SK-N-SH (cell line): Measurements from ENCODE around the gene TPSAB1. TPM values are rescaled to one million over a fixed set of nuclear protein-coding genes. Genes with fewer than 3 reads are reported as not detected.
"Not testable (repeated sequence)": the region's sequence is repeated elsewhere in the genome, so short reads cannot be mapped to it uniquely, and the experiment has no call there.

ENCODE experiments used
- CTCF ChIA-PET: fragments of 300-600, 350-600 bp; formaldehyde crosslinking; extraction: SDS; loops from one replicate; lab custom pipeline; 2021; lab: Yijun Ruan, JAX
- POLR2A ChIA-PET: fragments of 350-600 bp; sonication (Branson Sonifier 250); formaldehyde crosslinking; extraction: SDS; loops from one replicate; lab custom pipeline; 2020; ENCODE audit warnings: antibody characterized with exemption, inconsistent platforms; lab: Yijun Ruan, JAX
- DNase-seq: peaks from one replicate; pipeline ENCODE4 v3.0.0; 2012
- H2AFZ ChIP-seq: fragments of 200-600 bp; sonication (generic); 2 replicates; pipeline ENCODE4 v1.8.1; 2016; ENCODE audit warnings: antibody characterized with exemption, mild to moderate bottlenecking, low read depth
- H3F3A ChIP-seq: fragments of 200-600 bp; sonication (generic); replicated peaks from 2 replicates; pipeline ENCODE3; 2016; ENCODE audit warnings: antibody characterized with exemption, mild to moderate bottlenecking; ENCODE audit not compliant: insufficient read depth
- H3K27ac ChIP-seq, 2 experiments: fragments of 200-500 bp in 1 of 2; fragments of 200-600 bp in 1 of 2; sonication (Bioruptor generic) in 1 of 2; sonication (generic), shearing (Covaris generic) in 1 of 2; 2 replicates each; pipeline versions ENCODE4 v1.5.1 to v1.6.1; 2014 to 2016; ENCODE audit warnings: low read depth in 2 of 2, inconsistent platforms in 1 of 2, low read length in 1 of 2, mild to moderate bottlenecking in 1 of 2, mixed read lengths in 1 of 2
- H3K27me3 ChIP-seq: fragments of 200-600 bp; sonication (generic), shearing (Covaris generic); 2 replicates; pipeline ENCODE4 v1.6.1; 2016; ENCODE audit warnings: mixed run types; ENCODE audit not compliant: insufficient read depth
- H3K36me3 ChIP-seq, 2 experiments: fragments of 200-500 bp in 1 of 2; fragments of 200-600 bp in 1 of 2; sonication (Bioruptor generic) in 1 of 2; sonication (generic) in 1 of 2; replicated peaks in 1 of 2; 2 replicates each; pipeline versions ENCODE3 to v1.5.1; 2014 to 2016; ENCODE audit warnings: low read length in 1 of 2, mild to moderate bottlenecking in 1 of 2; ENCODE audit not compliant: insufficient read depth in 2 of 2, control insufficient read depth in 1 of 2
- H3K4me1 ChIP-seq, 2 experiments: fragments of 200-500 bp in 1 of 2; fragments of 200-600 bp in 1 of 2; sonication (Bioruptor generic) in 1 of 2; sonication (generic), shearing (Covaris generic) in 1 of 2; 2 replicates each; pipeline versions ENCODE4 v1.5.1 to v1.6.1; 2014 to 2016; ENCODE audit warnings: low read depth in 1 of 2, low read length in 1 of 2, mixed run types in 1 of 2; ENCODE audit not compliant: insufficient read depth in 2 of 2, control insufficient read depth in 1 of 2
- H3K4me2 ChIP-seq: fragments of 200-600 bp; sonication (generic), shearing (Covaris generic); 2 replicates; pipeline ENCODE4 v1.6.1; 2017; ENCODE audit warnings: mixed run types
- H3K4me3 ChIP-seq, 2 experiments: fragments of 200-500 bp in 1 of 2; fragments of 200-600 bp in 1 of 2; sonication (Bioruptor generic) in 1 of 2; sonication (generic), shearing (Covaris generic) in 1 of 2; 2 replicates each; pipeline versions ENCODE4 v1.5.1 to v1.8.1; 2014 to 2016; ENCODE audit warnings: low read depth in 2 of 2, inconsistent platforms in 1 of 2, low read length in 1 of 2, mild to moderate bottlenecking in 1 of 2, mixed read lengths in 1 of 2, moderate library complexity in 1 of 2
- H3K79me2 ChIP-seq: fragments of 200-600 bp; sonication (generic); 2 replicates; pipeline ENCODE4 v1.8.1; 2017; ENCODE audit warnings: mild to moderate bottlenecking; ENCODE audit not compliant: insufficient read depth
- H3K9ac ChIP-seq: fragments of 200-600 bp; sonication (generic); 2 replicates; pipeline ENCODE4 v1.6.1; 2017; ENCODE audit warnings: mixed run types
- H3K9me2 ChIP-seq: fragments of 200-600 bp; sonication (generic); 2 replicates; pipeline ENCODE4 v1.6.1; 2017; ENCODE audit warnings: mixed run types
- H3K9me3 ChIP-seq: fragments of 200-600 bp; sonication (generic); 2 replicates; pipeline ENCODE4 v1.6.1; 2017; ENCODE audit warnings: mixed run types, mild to moderate bottlenecking, moderate library complexity
- H4K20me1 ChIP-seq: fragments of 200-600 bp; sonication (generic); 2 replicates; pipeline ENCODE4 v1.6.1; 2017; ENCODE audit warnings: mild to moderate bottlenecking, mixed run types; ENCODE audit not compliant: insufficient read depth
- WGBS: methylation state at CpG from one replicate; pipeline ENCODE4 v1.1.6; 2017; ENCODE audit warnings: low lambda C conversion rate; 5-methylcytosine and 5-hydroxymethylcytosine counted together
- polyA plus RNA-seq, 3 experiments: library from polyadenylated mRNA; depleted of rRNA; stranded (reverse); fragments of >200 nt; gene quantifications; 2 replicates each; pipeline ENCODE4 v1.2.3, GENCODE V29; 2012

TPSAB1 gene
- polyA plus RNA-seq, 1 of the 3 experiments (the other 2 are of a cell fraction): not detected

DNA sequence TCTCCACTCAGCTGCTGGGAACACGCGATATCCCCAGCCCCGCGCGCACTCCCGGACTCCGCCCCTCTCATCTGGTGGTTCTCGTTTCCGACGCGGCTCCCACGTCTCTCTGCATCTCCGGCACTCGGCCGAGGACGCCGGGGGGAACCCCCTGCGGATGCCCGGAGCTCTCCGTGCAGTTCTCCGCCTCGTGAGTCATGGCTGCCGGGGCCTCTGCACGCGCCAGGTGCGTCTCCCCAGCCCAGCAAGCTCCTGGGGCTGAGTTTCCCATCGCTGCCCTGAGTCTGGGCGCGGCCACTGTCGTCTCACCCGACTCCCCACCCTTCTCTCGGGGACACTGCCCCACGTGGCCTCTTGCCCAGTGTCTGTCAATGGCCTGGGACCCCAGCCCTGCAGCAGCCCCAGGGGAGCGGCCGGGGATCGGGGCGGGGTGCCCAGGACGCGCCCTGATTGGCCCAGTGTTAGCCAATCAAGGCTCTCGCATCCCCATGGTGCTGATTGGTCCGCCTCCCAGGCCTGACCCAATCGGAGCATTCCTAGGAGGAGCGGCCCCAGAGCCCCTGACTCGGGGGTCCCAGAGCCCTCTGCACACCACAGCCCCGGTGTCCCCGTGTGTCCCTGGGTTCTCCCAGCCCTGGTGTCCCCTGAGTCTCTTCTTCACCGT lies 13.3 kb downstream of the TPSAB1 start:
- H2AFZ ChIP-seq, H3K4me1 ChIP-seq, H4K20me1 ChIP-seq, DNase-seq, H3F3A ChIP-seq, POLR2A ChIA-PET, CTCF ChIA-PET, H3K36me3 ChIP-seq, H3K4me3 ChIP-seq, H3K9me3 ChIP-seq, H3K79me2 ChIP-seq, H3K9ac ChIP-seq, H3K4me2 ChIP-seq, H3K9me2 ChIP-seq, H3K27ac ChIP-seq: not testable (repeated sequence)
- peaks cover 22% of the 10 kb centered on the region for H3K27me3 ChIP-seq
- no CpG with 5 or more reads among the region's 47 CpGs for WGBS

DNA sequence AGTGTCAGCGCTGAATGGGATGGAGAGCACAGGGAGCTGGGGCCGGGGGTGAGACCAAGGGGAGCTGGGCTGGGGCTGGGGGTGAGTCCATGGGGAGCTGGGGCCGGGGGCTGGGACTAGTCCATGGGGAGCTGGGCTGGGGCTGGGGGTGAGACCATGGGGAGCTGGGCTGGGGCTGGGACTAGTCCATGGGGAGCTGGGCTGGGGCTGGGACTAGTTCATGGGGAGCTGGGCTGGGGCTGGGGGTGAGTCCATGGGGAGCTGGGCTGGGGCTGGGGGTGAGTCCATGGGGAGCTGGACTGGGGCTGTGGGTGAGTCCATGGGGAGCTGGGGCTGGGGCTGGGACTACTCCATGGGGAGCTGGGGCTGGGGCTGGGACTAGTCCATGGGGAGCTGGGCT lies 14.3 kb downstream of the TPSAB1 start:
- H2AFZ ChIP-seq, H3K9ac ChIP-seq, H3K9me3 ChIP-seq, H3K36me3 ChIP-seq, H3K4me3 ChIP-seq, H3K4me2 ChIP-seq, H3K9me2 ChIP-seq, H4K20me1 ChIP-seq, H3K79me2 ChIP-seq, H3K4me1 ChIP-seq, DNase-seq, CTCF ChIA-PET, POLR2A ChIA-PET, H3F3A ChIP-seq, H3K27ac ChIP-seq: not testable (repeated sequence)
- H3K27me3 ChIP-seq: peaks cover 31% of the 10 kb centered on the region
- 48% methylated on average over 3 of the region's 3 CpGs for WGBS

GRCh38 chr16:1255276-1256122 lies 15.0 kb downstream of the TPSAB1 start, which contains the start of gene TPSD1:
Gene TPSD1 (plus strand): TSS chr16:1256069. CDS start chr16:1256281, 212 bp downstream.
- H3K4me3 ChIP-seq, H3F3A ChIP-seq, H3K79me2 ChIP-seq, H3K4me1 ChIP-seq, DNase-seq, POLR2A ChIA-PET, H3K9me3 ChIP-seq, H3K4me2 ChIP-seq, H4K20me1 ChIP-seq, H3K27ac ChIP-seq, H3K9ac ChIP-seq, CTCF ChIA-PET, H3K36me3 ChIP-seq, H2AFZ ChIP-seq, H3K9me2 ChIP-seq: not testable (repeated sequence)
- WGBS: 4% methylated on average over 14 of the region's 26 CpGs
- H3K27me3 ChIP-seq: peaks cover 37% of the 10 kb centered on the region

DNA sequence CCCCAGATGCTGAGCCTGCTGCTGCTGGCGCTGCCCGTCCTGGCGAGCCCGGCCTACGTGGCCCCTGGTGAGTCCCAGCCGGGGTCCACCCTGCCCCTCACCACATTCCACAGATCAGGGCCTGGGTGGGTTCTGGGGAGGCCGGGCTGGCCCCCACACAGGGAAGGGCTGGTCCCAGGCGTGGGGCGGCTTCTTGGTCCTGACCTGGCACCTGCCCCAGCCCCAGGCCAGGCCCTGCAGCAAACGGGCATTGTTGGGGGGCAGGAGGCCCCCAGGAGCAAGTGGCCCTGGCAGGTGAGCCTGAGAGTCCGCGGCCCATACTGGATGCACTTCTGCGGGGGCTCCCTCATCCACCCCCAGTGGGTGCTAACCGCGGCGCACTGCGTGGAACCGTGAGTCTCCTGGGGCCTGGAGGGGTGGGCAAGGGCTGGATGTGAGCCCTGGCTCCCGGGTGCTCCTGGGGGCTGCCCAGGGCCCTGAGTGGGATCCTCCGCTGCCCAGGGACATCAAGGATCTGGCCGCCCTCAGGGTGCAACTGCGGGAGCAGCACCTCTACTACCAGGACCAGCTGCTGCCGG lies 15.9 kb downstream of the TPSAB1 start:
- POLR2A ChIA-PET, H3K4me3 ChIP-seq, H3K36me3 ChIP-seq, H3K79me2 ChIP-seq, H2AFZ ChIP-seq, CTCF ChIA-PET, H3K27ac ChIP-seq, DNase-seq, H3K9me3 ChIP-seq, H3F3A ChIP-seq, H3K9ac ChIP-seq, H3K4me2 ChIP-seq, H3K9me2 ChIP-seq, H3K4me1 ChIP-seq, H4K20me1 ChIP-seq: not testable (repeated sequence)
- 6% methylated on average over 7 of the region's 23 CpGs for WGBS
- peaks cover 41% of the 10 kb centered on the region for H3K27me3 ChIP-seq
